Peyer's patch (tissue), 4 donors: ENCODE results near the gene FAM149A. TPM values are rescaled to one million over a fixed set of nuclear protein-coding genes. Genes with fewer than 3 reads are reported as not detected.

Experiments
- DNase-seq, 3 donors: peaks; one replicate each; pipeline ENCODE4 v3.0.0-alpha.2; 2017 to 2019
- H3K27ac ChIP-seq, 4 donors: fragments of 200-600 bp; sonication (generic); one replicate each; pipeline ENCODE4 v1.5.1; 2016 to 2019
- H3K27me3 ChIP-seq, 2 donors: fragments of 200-600 bp; sonication (generic); one replicate each; pipeline ENCODE4 v1.5.1; 2019
- H3K36me3 ChIP-seq, 3 donors: fragments of 200-600 bp; sonication (generic); one replicate each; pipeline ENCODE4 v1.5.1; 2016 to 2019
- H3K4me1 ChIP-seq, 4 donors: fragments of 200-600 bp; sonication (generic); one replicate each; pipeline ENCODE4 v1.5.1; 2016 to 2019
- H3K4me3 ChIP-seq, 4 donors: fragments of 200-600 bp; sonication (generic); 1 replicate in 3 of 4; 2 replicates in 1 of 4; pipeline ENCODE4 v1.5.1; 2016 to 2019; ENCODE audit warnings: mild to moderate bottlenecking in 1 of 4
- H3K9me3 ChIP-seq, 4 donors: fragments of 200-600 bp; sonication (generic); one replicate each; pipeline ENCODE4 v1.5.1; 2016 to 2019; ENCODE audit warnings: mild to moderate bottlenecking in 1 of 4
- CTCF ChIP-seq, 6 experiments: fragments of 450-650 bp in 4 of 6; fragments of 200-600 bp in 2 of 6; sonication (generic) in 1 of 6; IDR thresholded peaks; one replicate each; pipeline ENCODE4 v1.5.1; 2017 to 2019; ENCODE audit warnings: antibody characterized with exemption in 6 of 6, mild to moderate bottlenecking in 3 of 6, moderate library complexity in 1 of 6
- POLR2A ChIP-seq, 2 donors: fragments of 450-650 bp; IDR thresholded peaks; one replicate each; pipeline ENCODE4 v1.5.1; 2017; ENCODE audit warnings: antibody characterized with exemption in 2 of 2, mild to moderate bottlenecking in 2 of 2, moderate library complexity in 2 of 2
- total RNA-seq, 4 donors: library from RNA; depleted of rRNA; stranded (reverse); fragments of >200 nt; gene quantifications; one replicate each; pipeline ENCODE4 v1.1.0, GENCODE V29; 2016

Gene FAM149A
- total RNA-seq, 4 donors from 2014 or later: 11.2 to 14.0 (median 12.6) TPM

- H3K4me3 ChIP-seq: peak within 1 kb of the TSS; percentile 77 to 92 (median 82)
- H3K4me1 ChIP-seq: peaks cover 0 to 22% (median 0%) of the 10 kb centered on the region in 4 donors
- H3K36me3 ChIP-seq: peaks cover 0 to 11% (median 0%) of the 10 kb centered on the region in 3 donors
- no peaks in the 10 kb centered on the region for H3K9me3 ChIP-seq
- peak; percentile 83 to 95 (median 93) for DNase-seq
- TF ChIP-seq POLR2A (IDR thresholded peaks at IDR 0.05): peak; percentile 77 to 78
- peak; percentile 13 to 59 (median 44) for TF ChIP-seq CTCF (IDR thresholded peaks at IDR 0.05)
- no peaks in the 10 kb centered on the region for H3K27me3 ChIP-seq
- peak within 1 kb of the TSS; percentile 85 to 99 (median 96) for H3K27ac ChIP-seq
These were observed 86.9 kb downstream of the FAM149A start, which contains the start of gene CYP4V2 for GRCh38 chr4:186191200-186192065. Gene CYP4V2, plus strand, starts transcription at chr4:186191567. Its CDS starts 257 bp downstream, at chr4:186191824.

GRCh38 chr4:186192066-186192612 lies 87.6 kb downstream of the FAM149A start:
- DNase-seq: peak; percentile 35 to 73 (median 72)
- H3K9me3 ChIP-seq: no peaks in the 10 kb centered on the region
- peak overlapping the region; percentile 77 to 92 (median 82) for H3K4me3 ChIP-seq
- peak; percentile 59 to 66 for TF ChIP-seq POLR2A (IDR thresholded peaks at IDR 0.05)
- no peak for TF ChIP-seq CTCF (IDR thresholded peaks at IDR 0.05)
- peak overlapping the region; percentile 85 to 99 (median 96) for H3K27ac ChIP-seq
- no peaks in the 10 kb centered on the region for H3K27me3 ChIP-seq
- peaks cover 0 to 15% (median 0%) of the 10 kb centered on the region in 3 donors for H3K36me3 ChIP-seq
- H3K4me1 ChIP-seq: peaks cover 0 to 22% (median 0%) of the 10 kb centered on the region in 4 donors

- H3K9me3 ChIP-seq: no peaks in the 10 kb centered on the region
These were observed 89.3 kb downstream of the FAM149A start for GRCh38 chr4:186193851-186194250.

GRCh38 chr4:186196063-186196462 lies 91.6 kb downstream of the FAM149A start:
- H3K4me1 ChIP-seq: peaks cover 0 to 7% (median 0%) of the 10 kb centered on the region in 4 donors
- H3K27me3 ChIP-seq: no peaks in the 10 kb centered on the region
- no peaks in the 10 kb centered on the region for H3K9me3 ChIP-seq
- DNase-seq: no peak
- TF ChIP-seq POLR2A (IDR thresholded peaks at IDR 0.05) (no peak), CTCF (IDR thresholded peaks at IDR 0.05) (no peak)
- H3K27ac ChIP-seq: no peak overlapping the region
- H3K36me3 ChIP-seq: peaks cover 0 to 22% (median 0%) of the 10 kb centered on the region in 3 donors
- no peak overlapping the region for H3K4me3 ChIP-seq

More at GRCh38 chr4:186193851-186194250, 89.3 kb downstream of the FAM149A start:
- H3K27me3 ChIP-seq: no peaks in the 10 kb centered on the region
- peaks cover 0 to 22% (median 0%) of the 10 kb centered on the region in 3 donors for H3K36me3 ChIP-seq
- H3K4me1 ChIP-seq: peaks cover 0 to 22% (median 0%) of the 10 kb centered on the region in 4 donors
- H3K27ac ChIP-seq: no peak overlapping the region
- H3K4me3 ChIP-seq: no peak overlapping the region
- no peak for TF ChIP-seq CTCF (IDR thresholded peaks at IDR 0.05)
- DNase-seq: no peak

GRCh38 chr4:186200516-186200915 lies 96.0 kb downstream of the FAM149A start:
- Histone ChIP-seq H3K4me3 (no peak overlapping the region), H3K4me1 (no peaks in the 10 kb centered on the region), H3K36me3 (peaks cover 0 to 12% (median 0%) of the 10 kb centered on the region in 3 donors), H3K9me3 (no peaks in the 10 kb centered on the region), H3K27ac (no peak overlapping the region), H3K27me3 (no peaks in the 10 kb centered on the region)
- DNase-seq: no peak
- TF ChIP-seq CTCF (IDR thresholded peaks at IDR 0.05) (no peak), POLR2A (IDR thresholded peaks at IDR 0.05) (no peak)
